Mesenchymal stem cell (in vitro differentiated cells and primary cell): ENCODE results near the gene FAM227B.

Experiments
- DNase-seq: peaks from one replicate; pipeline ENCODE4 v3.0.0-alpha.2; 2013
- H2AFZ ChIP-seq: one replicate; pipeline ENCODE4 v1.6.1; 2013; ENCODE audit warnings: low read depth, mild to moderate bottlenecking, control low read depth, inconsistent platforms, low read length, moderate library complexity
- H2AK5ac ChIP-seq: 2 replicates; pipeline ENCODE4 v1.6.1; 2013; ENCODE audit warnings: low read length, moderate library complexity, mild to moderate bottlenecking, inconsistent platforms; ENCODE audit not compliant: severe bottlenecking
- H2BK120ac ChIP-seq: one replicate; pipeline ENCODE4 v1.6.1; 2013; ENCODE audit warnings: low read depth, mild to moderate bottlenecking, inconsistent platforms, low read length, moderate library complexity
- H2BK12ac ChIP-seq, 2 experiments: one replicate each; pipeline ENCODE4 v1.6.1; 2013; ENCODE audit warnings: inconsistent platforms in 2 of 2, low read length in 2 of 2, mild to moderate bottlenecking in 2 of 2, moderate library complexity in 2 of 2, control low read depth in 1 of 2
- H2BK15ac ChIP-seq: one replicate; pipeline ENCODE4 v1.6.1; 2013; ENCODE audit warnings: mild to moderate bottlenecking, low read depth, inconsistent platforms; ENCODE audit not compliant: poor library complexity, severe bottlenecking
- H2BK5ac ChIP-seq: 2 replicates; pipeline ENCODE4 v1.6.1; 2013; ENCODE audit warnings: low read depth, mild to moderate bottlenecking, low read length, control low read depth, inconsistent platforms; ENCODE audit not compliant: poor library complexity, severe bottlenecking
- H3K14ac ChIP-seq, 2 experiments: one replicate each; pipeline ENCODE4 v1.6.1; 2013; ENCODE audit warnings: inconsistent platforms in 2 of 2, low read length in 2 of 2, control low read depth in 1 of 2, mild to moderate bottlenecking in 1 of 2, moderate library complexity in 1 of 2
- H3K18ac ChIP-seq, 2 experiments: one replicate each; pipeline ENCODE4 v1.6.1; 2013; ENCODE audit warnings: inconsistent platforms in 2 of 2, low read length in 2 of 2, control low read depth in 1 of 2, low read depth in 1 of 2, mild to moderate bottlenecking in 1 of 2
- H3K23ac ChIP-seq, 2 experiments: one replicate each; pipeline ENCODE4 v1.6.1; 2013; ENCODE audit warnings: inconsistent platforms in 2 of 2, low read length in 2 of 2, mild to moderate bottlenecking in 2 of 2, moderate library complexity in 2 of 2, control low read depth in 1 of 2
- H3K27ac ChIP-seq: 2 replicates; pipeline ENCODE4 v1.5.1; 2013; ENCODE audit warnings: mild to moderate bottlenecking, moderate library complexity, low read length, control low read depth, inconsistent platforms; ENCODE audit not compliant: poor library complexity, severe bottlenecking
- H3K27me3 ChIP-seq, 2 experiments: 2 replicates each; pipeline versions ENCODE4 v1.6.1 to v1.7.0; 2013; ENCODE audit warnings: low read length in 2 of 2, mild to moderate bottlenecking in 2 of 2, moderate library complexity in 2 of 2, control low read depth in 1 of 2, inconsistent platforms in 1 of 2; ENCODE audit not compliant: control insufficient read depth in 1 of 2, insufficient read depth in 1 of 2
- H3K36me3 ChIP-seq, 2 experiments: 2 replicates each; pipeline versions ENCODE4 v1.6.1 to v1.7.0; 2013; ENCODE audit warnings: low read length in 2 of 2, control low read depth in 1 of 2, inconsistent platforms in 1 of 2, low read depth in 1 of 2, mild to moderate bottlenecking in 1 of 2; ENCODE audit not compliant: insufficient read depth in 2 of 2, control insufficient read depth in 1 of 2
- H3K4ac ChIP-seq, 2 experiments: one replicate each; pipeline ENCODE4 v1.6.1; 2013; ENCODE audit warnings: inconsistent platforms in 2 of 2, low read length in 2 of 2, mild to moderate bottlenecking in 2 of 2, moderate library complexity in 2 of 2, control low read depth in 1 of 2, low read depth in 1 of 2
- H3K4me1 ChIP-seq: 2 replicates; pipeline ENCODE4 v1.6.1; 2013; ENCODE audit warnings: low read depth, low read length, control low read depth; ENCODE audit not compliant: control insufficient read depth, insufficient read depth
- H3K4me2 ChIP-seq: 2 replicates; pipeline ENCODE4 v1.6.1; 2013; ENCODE audit warnings: low read length, mild to moderate bottlenecking, inconsistent platforms; ENCODE audit not compliant: poor library complexity, severe bottlenecking
- H3K4me3 ChIP-seq, 2 experiments: 2 replicates each; pipeline versions ENCODE4 v1.5.1 to v1.7.0; 2013; ENCODE audit warnings: low read length in 2 of 2, mild to moderate bottlenecking in 2 of 2, control low read depth in 1 of 2, low read depth in 1 of 2; ENCODE audit not compliant: insufficient read depth in 1 of 2
- H3K79me1 ChIP-seq: replicated peaks from 2 replicates; pipeline ENCODE4 v1.6.1; 2013; ENCODE audit warnings: mild to moderate bottlenecking, control low read depth, low read length, inconsistent platforms; ENCODE audit not compliant: poor library complexity, severe bottlenecking
- H3K9ac ChIP-seq: 2 replicates; pipeline ENCODE4 v1.7.0; 2013; ENCODE audit warnings: mild to moderate bottlenecking, low read length, moderate library complexity
- H3K9me3 ChIP-seq: 2 replicates; pipeline ENCODE4 v1.7.0; 2013; ENCODE audit warnings: mild to moderate bottlenecking, low read length; ENCODE audit not compliant: control insufficient read depth
- H4K8ac ChIP-seq: one replicate; pipeline ENCODE4 v1.6.1; 2013; ENCODE audit warnings: inconsistent platforms, mild to moderate bottlenecking, low read length, moderate library complexity
- H4K91ac ChIP-seq: one replicate; pipeline ENCODE4 v1.6.1; 2013; ENCODE audit warnings: mild to moderate bottlenecking, low read length, inconsistent platforms
- WGBS: methylation state at CpG from one replicate; pipeline ENCODE4 v1.1.7; 2013; ENCODE audit warnings: mixed read lengths; 5-methylcytosine and 5-hydroxymethylcytosine counted together

The FAM227B gene

DNA sequence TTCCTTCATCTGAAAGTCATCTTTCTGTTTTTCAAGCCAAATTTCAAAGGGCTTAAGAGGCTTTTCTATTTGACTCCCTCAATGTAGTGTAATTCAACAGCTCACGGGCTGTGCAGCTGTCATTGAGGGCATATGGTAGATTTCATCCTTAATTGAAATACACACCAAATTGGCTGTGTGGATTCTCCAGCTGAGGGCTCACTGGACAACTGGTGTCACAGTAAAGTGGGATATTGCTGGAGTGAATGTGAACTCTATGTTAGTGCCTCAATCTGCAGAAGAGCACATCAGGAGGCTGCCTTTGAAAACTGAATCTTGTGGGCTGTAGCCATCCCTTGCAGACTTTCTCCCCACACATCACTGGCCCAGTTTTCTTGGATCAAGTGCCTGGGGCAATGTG is 330.4 kb downstream of the FAM227B start:
- no peak overlapping the region for H3K27ac ChIP-seq
- peaks cover 9% of the 10 kb centered on the region for H3K79me1 ChIP-seq
- H2BK12ac ChIP-seq = no peak overlapping the region
- H3K9ac ChIP-seq = no peak overlapping the region
- no peak overlapping the region for H4K91ac ChIP-seq
- 50% methylated on average over 1 of the region's 1 CpG for WGBS
- no peak overlapping the region for H4K8ac ChIP-seq
- no peaks in the 10 kb centered on the region for H3K4me1 ChIP-seq
- no peaks in the 10 kb centered on the region for H3K27me3 ChIP-seq
- no peak overlapping the region for H3K4me3 ChIP-seq
- no peak overlapping the region for H3K4me2 ChIP-seq
- H3K36me3 ChIP-seq = peaks cover 0 to 77% of the 10 kb centered on the region in 2 experiments
- no peak overlapping the region for H2AK5ac ChIP-seq
- H3K23ac ChIP-seq = no peak overlapping the region
- H2BK5ac ChIP-seq = no peak overlapping the region
- no peak for DNase-seq
- no peak overlapping the region for H3K4ac ChIP-seq
- H3K9me3 ChIP-seq = no peaks in the 10 kb centered on the region
- H2AFZ ChIP-seq = no peak overlapping the region
- no peak overlapping the region for H3K14ac ChIP-seq
- H2BK120ac ChIP-seq = no peak overlapping the region
- H2BK15ac ChIP-seq = no peak overlapping the region
- H3K18ac ChIP-seq = no peak overlapping the region

DNA sequence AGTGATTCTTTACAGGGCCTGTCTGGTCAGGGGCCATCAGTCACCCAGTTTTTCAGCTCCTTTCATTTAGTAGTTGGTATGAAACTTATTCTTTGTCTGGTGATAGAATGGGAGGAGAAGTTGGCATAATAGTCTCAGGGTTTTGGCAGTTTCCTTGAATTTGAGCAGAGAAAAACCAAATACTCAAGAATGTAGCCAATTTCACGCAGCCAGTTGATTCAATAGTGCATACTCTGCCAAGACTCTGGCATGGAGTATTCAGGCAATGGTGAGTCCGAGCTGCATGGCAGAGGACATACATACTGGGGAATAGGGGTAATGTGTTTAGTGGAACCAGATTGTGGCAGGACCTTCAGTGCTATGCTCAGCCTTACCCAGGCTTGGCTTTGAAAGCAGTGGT is 332.2 kb downstream of the FAM227B start:
- Histone ChIP-seq H3K79me1 (peaks cover 7% of the 10 kb centered on the region), H3K9ac (no peak overlapping the region), H3K4ac (no peak overlapping the region), H3K23ac (no peak overlapping the region), H3K4me3 (no peak overlapping the region), H4K91ac (no peak overlapping the region), H2BK120ac (no peak overlapping the region), H2BK12ac (no peak overlapping the region), H3K27ac (no peak overlapping the region), H3K36me3 (peaks cover 0 to 84% of the 10 kb centered on the region in 2 experiments), H2AK5ac (no peak overlapping the region), H3K9me3 (no peaks in the 10 kb centered on the region), H2AFZ (no peak overlapping the region), H3K4me1 (no peaks in the 10 kb centered on the region), H3K27me3 (no peaks in the 10 kb centered on the region), H2BK15ac (no peak overlapping the region), H3K4me2 (no peak overlapping the region), H2BK5ac (no peak overlapping the region), H4K8ac (no peak overlapping the region), H3K18ac (no peak overlapping the region), H3K14ac (no peak overlapping the region)
- WGBS = 97% methylated on average over 2 of the region's 2 CpGs
- DNase-seq = no peak

DNA sequence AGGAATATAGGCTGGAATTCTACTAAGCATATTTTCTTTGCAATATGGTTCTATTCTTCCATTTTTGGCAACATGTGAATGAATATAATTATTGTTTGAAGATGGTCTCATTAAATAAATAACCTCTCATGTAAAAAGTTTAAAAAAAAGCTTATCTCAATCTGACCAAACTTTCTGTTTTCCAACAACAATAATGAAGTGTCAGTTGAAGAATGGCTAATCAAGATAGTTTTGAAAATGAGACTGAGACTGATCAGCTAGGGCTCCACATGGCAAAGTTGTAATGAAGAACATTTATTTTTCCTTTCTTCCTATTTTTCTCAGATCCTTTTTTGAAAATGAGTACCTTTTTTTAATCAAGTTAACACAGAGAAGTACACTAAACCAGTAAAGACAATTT is 333.1 kb downstream of the FAM227B start:
- Histone ChIP-seq H2BK15ac (no peak overlapping the region), H3K18ac (no peak overlapping the region), H3K4ac (no peak overlapping the region)

DNA sequence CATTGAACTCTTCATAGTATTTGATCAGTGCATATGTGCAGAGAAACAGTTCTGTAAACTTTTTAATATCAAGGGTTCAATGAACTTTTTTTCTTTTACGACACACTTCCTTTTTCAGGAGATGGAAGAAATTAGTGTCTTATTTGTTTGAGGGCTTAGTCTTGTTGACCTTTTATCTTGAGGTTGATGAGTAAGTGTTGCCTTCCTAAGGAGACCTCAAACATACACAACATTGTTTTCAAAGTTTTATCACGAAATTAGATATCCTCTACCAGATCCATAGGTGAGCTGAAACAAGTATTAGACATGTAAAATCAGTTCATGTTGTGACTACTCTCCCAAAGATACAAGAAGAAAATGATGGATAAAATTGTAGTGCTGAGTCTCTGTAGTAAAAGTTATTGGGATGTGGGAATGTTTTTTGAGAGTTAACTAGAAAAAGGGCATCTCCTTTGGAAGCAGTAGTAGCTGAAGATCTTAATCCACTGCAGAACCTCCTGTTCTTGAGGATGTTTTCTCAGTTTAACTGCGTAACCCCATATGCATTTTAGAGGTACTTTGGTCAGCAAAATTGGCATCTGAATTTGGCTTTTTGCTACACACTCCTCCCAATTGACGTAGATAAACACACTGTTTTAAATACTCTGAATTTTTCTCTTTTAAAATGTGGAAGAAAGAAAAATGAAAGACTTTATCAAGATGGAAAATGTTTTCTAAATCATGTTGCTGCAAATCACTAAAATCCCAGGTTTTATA is 333.8 kb downstream of the FAM227B start:
- no peak overlapping the region for H2BK120ac ChIP-seq
- H3K4me1 ChIP-seq = no peaks in the 10 kb centered on the region
- H2AK5ac ChIP-seq = no peak overlapping the region
- peaks cover 6% of the 10 kb centered on the region for H3K79me1 ChIP-seq
- H3K4me3 ChIP-seq = no peak overlapping the region
- no peak overlapping the region for H3K4ac ChIP-seq
- no peak overlapping the region for H3K18ac ChIP-seq
- no peak overlapping the region for H4K8ac ChIP-seq
- no peak overlapping the region for H2BK15ac ChIP-seq
- no peak overlapping the region for H2AFZ ChIP-seq
- H3K14ac ChIP-seq = no peak overlapping the region
- H3K4me2 ChIP-seq = no peak overlapping the region
- H2BK5ac ChIP-seq = no peak overlapping the region
- no peak overlapping the region for H3K27ac ChIP-seq
- H2BK12ac ChIP-seq = no peak overlapping the region
- DNase-seq = no peak
- no peaks in the 10 kb centered on the region for H3K27me3 ChIP-seq
- 92% methylated on average over 2 of the region's 4 CpGs for WGBS
- H3K23ac ChIP-seq = no peak overlapping the region
- no peak overlapping the region for H3K9ac ChIP-seq
- H4K91ac ChIP-seq = no peak overlapping the region
- H3K9me3 ChIP-seq = no peaks in the 10 kb centered on the region
- H3K36me3 ChIP-seq = peaks cover 0 to 84% of the 10 kb centered on the region in 2 experiments

More for the DNA sequence above, 333.1 kb downstream of the FAM227B start:
- peaks cover 6% of the 10 kb centered on the region for H3K79me1 ChIP-seq
- no peak overlapping the region for H3K4me2 ChIP-seq
- H4K91ac ChIP-seq = no peak overlapping the region
- H2BK120ac ChIP-seq = no peak overlapping the region
- H2AK5ac ChIP-seq = no peak overlapping the region
- no peak overlapping the region for H3K14ac ChIP-seq
- no peak overlapping the region for H2BK12ac ChIP-seq
- no peaks in the 10 kb centered on the region for H3K4me1 ChIP-seq
- H3K27me3 ChIP-seq = no peaks in the 10 kb centered on the region
- DNase-seq = no peak
- H3K36me3 ChIP-seq = peaks cover 0 to 84% of the 10 kb centered on the region in 2 experiments
- no peak overlapping the region for H3K9ac ChIP-seq
- no peak overlapping the region for H2AFZ ChIP-seq
- H3K9me3 ChIP-seq = no peaks in the 10 kb centered on the region
- no peak overlapping the region for H4K8ac ChIP-seq
- H3K23ac ChIP-seq = no peak overlapping the region
- no peak overlapping the region for H3K27ac ChIP-seq
- H3K4me3 ChIP-seq = no peak overlapping the region
- H2BK5ac ChIP-seq = no peak overlapping the region
